GM20000 (cell line): ENCODE measurements around the gene CPLX3.
A peak's percentile ranks its signal among the peaks of the same experiment; 100 is the strongest.

Experiments used
- DNase-seq: peaks from one replicate; pipeline ENCODE4 v3.0.0; 2012; ENCODE audit warnings: low spot score
- CTCF ChIP-seq: IDR thresholded peaks from 2 replicates; pipeline ENCODE4 v1.5.1; 2012; ENCODE audit warnings: mild to moderate bottlenecking, control low read depth; ENCODE audit errors: extremely low read depth, missing control alignments

Gene CPLX3, protein sequence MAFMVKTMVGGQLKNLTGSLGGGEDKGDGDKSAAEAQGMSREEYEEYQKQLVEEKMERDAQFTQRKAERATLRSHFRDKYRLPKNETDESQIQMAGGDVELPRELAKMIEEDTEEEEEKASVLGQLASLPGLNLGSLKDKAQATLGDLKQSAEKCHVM

GRCh38 chr15:74826364-74826819 lies at the start of gene CPLX3:
Gene CPLX3 (plus strand): TSS chr15:74826627. CDS start chr15:74826704, 77 bp downstream.
- peak; percentile 74 for DNase-seq
- TF ChIP-seq CTCF: no peak

DNA sequence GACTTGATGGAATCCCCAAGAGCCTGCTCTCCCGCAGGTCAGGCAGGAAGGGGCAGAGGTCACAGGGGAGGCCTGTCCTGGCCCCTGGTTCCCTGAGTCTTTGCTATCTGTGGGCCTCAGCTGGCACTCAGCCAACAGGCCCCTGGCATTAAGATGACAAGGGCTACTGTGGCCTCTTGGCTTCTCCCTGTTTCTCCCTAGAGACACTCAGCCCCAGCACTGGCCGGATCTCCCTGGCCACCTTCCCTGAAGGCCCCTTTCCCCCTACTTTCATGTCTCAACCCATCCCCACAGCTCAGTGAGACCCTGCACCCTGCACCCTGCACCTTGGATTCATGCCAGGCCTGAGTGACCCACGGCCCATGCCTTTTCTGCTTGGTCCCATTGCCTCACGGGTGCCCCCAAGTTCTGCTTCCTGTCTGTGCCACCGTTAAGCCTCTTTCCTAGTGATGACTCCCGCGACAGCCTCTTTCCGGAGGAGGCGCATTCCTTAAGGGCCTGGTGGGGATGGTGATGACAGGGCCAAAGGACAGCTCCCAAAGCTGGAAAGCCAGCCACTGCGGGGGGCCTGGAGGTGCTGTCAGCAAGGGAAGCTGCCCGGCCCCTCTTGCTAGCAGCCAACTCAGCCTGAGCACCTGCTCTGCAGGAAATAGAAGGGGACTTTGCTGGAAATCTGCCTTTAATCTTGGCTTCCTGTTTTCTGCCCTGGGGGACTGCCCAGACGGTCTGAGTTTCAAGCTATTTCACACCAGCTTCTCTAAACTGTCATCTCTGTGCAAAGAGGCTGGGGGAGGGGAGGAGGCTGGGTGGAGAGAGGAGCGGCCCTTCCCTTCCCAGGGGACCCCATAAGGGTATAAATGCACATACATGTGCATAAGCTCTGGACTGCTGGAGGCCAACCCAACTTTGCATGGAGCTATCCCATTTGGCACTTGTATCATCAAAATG lies 49.3 kb upstream of the CPLX3 start:
- no peak for TF ChIP-seq CTCF
- peak; percentile 86 for DNase-seq

GRCh38 chr15:74777769-74778598 lies 48.4 kb upstream of the CPLX3 start:
- TF ChIP-seq CTCF: no peak
- DNase-seq: no peak

DNA sequence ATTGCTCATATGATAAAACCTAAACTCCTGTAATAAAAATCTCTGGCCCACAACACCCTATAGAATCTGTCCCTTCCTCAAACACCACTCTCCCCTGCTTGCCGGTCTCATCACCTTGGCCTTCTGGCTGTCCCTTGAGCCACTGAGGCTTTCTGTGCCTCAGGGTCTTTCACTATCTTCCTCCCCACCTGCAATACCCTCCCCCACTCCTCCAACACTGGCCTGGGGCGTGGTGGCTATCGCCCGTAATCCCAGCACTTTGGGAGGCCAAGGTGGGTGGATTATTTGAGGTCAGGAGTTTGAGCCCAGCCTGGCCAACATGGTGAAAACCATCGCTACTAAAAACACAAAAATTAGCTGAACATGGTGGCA lies 47.8 kb upstream of the CPLX3 start:
- no peak for TF ChIP-seq CTCF

DNA sequence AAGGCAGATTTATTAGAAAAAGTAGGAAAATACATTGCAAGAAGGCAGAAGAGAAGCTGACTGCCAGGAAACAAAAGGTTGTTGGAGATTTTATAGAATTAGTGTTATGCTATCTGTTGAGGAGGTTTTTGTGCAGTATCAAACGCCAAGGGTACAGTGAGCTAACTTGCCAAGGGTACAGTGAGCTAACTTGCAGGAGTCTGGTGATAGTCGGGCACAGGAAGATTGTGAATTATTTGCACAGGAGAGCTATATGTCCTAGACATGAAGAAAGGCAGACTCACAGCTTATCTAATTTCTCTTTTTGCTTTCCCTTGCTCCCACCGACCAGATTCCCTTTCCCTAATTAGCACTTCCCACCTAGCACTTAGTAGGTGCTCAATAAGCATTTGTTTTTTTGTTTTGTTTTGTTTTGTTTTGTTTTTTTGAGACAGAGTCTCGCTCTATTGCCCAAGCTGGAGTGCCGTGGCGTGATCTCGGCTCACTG lies 47.2 kb upstream of the CPLX3 start:
- no peak for DNase-seq

More for the DNA sequence above, 47.8 kb upstream of the CPLX3 start:
- DNase-seq: no peak

DNA sequence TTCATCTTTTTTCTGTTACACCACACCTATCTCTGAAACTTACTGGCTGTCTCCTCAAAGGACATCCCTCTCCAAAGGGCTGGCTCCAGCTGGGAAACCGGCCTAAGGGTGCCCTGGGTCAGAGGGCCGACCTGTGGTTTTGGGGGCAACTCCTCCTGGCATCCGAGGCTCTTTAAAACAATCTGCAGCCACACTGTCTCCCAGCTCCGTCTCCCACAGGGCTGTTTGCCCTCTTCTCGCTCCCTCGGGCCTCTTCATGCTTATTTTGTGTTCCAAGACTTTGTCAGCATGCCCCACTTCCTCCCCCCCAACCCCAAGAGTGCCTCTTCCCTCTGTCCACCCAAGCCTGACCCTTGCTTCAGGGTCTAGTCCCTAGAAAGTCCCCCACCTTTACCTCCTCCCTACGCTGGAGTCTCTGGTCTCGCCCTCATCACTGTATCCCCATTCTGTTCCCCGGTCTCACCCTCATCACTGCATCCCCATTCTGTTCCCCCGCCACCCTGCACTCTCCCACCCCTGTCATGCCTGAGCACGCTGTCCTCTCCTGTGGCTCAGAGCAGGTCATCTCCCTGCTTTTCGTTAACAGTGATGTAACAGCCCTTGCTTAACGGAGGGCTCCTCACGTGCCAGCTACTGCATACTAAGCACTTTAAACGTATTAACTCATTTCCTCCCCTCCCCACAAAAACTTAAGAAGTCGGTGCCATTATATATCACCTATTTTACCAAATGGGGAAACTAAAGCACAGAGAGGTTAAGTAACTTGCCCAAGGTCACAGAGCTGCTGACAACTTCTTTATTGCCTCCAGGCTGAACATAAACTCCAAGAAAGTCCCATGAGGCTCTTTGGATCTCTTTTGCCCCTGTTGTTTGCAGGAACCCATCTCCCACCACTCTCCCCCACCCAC lies 45.6 kb upstream of the CPLX3 start:
- no peak for TF ChIP-seq CTCF
- DNase-seq: no peak

More for the DNA sequence above, 47.2 kb upstream of the CPLX3 start:
- TF ChIP-seq CTCF: no peak
